Cortex of kidney (tissue), 1 donor: Measurements from ENCODE around the gene SLC6A17.

Experiments
- DNase-seq: peaks from one replicate; lab custom pipeline; 2025; lab: John Stamatoyannopoulos, UW

SLC6A17 gene

GRCh38 chr1:110150330-110151174 is at the start of gene SLC6A17:
SLC6A17 (plus strand) TSS chr1:110150494; CDS start chr1:110166930, 16,436 bp downstream.
- DNase-seq: no peak

GRCh38 chr1:110102081-110102480 is 48.2 kb upstream of the SLC6A17 start:
- DNase-seq: no peak

DNA sequence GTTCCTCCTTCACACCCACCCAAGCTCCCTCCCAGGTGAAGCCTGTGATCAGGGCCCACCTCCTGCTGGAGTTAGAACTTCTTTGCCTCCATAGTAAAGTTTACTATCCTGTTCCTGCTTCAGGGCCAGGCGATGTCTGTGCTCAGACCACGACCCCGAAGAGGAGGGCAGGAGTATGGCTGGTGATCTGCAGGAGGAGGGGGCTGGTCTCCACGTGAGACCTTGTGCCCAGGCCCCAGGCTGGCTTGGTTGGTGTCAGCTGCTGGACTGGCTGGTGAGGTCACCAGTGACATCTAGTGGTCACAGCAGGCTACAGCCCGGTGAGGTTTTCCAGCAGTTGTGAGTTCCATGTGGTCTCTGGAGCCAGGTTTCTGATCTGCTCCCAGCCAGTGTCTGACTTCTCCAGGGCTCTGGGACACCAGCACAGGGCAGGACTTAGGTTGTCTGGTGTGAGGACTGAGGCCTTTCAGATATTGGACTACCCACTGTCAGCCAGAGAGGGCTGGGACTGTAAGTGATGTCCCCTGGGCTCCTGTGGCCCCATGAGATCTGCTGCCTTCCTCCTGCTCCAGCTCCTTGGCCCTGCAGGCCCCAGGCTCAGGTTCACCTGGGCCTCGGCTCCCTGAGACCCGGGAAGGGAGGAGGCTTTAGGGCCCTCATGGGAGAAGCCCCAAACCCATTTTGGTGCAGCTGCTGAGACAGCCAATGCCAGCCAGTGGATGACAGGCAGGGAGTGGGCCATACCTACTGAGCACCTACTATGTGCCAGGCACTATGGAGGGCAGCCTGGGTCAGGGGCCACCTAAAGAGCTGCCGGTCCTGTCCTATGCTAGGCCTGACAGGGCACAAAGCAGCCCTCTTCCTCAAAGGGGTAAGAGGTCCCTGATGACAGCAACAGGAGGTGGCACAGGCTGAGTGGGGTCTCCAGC is 44.0 kb upstream of the SLC6A17 start:
- no peak for DNase-seq

DNA sequence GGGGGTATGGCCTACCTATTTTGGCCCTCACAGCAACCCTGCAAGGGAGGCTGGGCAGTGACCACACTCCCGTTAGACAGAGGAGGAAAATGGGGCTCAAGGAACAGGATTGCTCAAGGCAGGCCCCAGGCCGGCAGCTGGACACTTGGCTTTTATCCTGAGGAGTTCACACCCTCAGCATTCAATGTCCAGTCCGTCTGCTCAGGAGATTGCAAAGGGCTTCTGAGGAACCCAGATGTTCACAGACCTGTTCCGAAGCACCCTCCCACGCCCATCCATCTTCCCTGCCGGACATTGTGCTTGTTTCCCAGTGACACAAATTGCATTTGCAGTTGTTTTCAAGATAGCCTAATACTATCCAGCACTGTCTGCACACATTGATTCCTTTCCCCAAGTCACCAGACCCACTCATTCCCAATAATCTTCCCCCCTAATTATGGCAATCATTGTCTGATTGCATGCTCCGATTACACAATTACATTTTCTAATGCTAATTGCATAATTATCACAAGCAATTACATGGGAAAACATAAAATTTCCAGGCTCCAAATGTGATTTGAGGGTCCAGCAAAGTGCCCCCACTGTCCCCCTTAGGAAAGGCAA is 42.3 kb upstream of the SLC6A17 start:
- DNase-seq: no peak

- DNase-seq: no peak
These were observed 39.2 kb upstream of the SLC6A17 start for GRCh38 chr1:110111081-110111480.

DNA sequence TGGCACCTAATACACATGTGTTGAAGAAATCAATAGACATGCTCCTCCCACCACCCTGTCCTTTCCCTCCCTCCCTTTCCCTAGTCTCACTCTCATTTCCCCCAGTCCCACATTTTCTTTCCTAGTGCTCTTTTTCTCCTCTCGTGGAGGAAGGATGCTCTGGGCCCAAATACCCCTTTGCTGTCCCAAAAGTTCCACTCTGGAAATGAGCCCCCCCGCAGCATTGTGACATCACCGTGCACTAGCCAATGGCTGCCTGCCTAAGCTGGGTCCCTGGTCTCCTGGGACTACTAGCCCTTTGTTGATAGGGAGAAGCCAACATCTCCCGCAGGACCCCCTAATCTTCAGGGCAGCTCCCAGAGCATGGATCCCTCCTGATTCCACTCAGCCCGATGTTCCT is 38.2 kb upstream of the SLC6A17 start, which contains the start of gene UBL4B:
Gene UBL4B (plus strand): TSS at position 301 of the 400 bp plus-strand sequence. CDS start 92 bp downstream, at position 393.
- DNase-seq: no peak

DNA sequence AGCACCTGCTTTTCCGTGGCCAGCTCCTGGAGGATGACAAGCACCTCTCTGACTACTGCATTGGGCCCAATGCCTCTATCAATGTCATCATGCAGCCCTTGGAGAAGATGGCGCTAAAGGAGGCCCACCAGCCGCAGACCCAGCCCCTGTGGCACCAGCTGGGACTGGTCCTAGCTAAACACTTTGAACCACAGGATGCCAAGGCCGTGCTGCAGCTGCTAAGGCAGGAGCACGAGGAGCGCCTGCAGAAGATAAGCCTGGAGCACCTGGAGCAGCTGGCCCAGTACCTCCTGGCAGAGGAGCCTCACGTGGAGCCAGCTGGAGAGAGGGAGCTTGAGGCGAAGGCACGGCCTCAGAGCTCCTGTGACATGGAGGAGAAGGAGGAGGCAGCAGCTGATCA is 37.6 kb upstream of the SLC6A17 start:
- DNase-seq: no peak

DNA sequence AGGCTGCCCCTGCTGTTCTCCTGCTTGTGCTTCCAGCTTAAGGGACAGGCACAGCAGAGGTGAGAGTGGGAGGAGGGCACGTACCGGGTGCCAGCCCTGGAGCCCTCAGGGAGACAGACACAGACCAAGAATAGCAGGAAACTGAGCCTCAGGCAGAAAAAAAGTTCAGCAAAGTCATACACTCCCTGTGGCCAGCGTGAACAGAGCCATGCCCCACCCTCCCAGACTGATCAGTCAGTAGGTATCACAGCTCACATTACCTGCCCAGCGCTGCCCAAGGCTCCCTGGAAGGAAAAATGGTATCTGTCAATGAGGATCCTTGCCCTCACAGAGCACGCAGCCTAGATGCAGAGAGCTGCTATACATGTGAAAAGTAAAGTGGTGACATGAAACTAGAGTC is 36.7 kb upstream of the SLC6A17 start:
- DNase-seq: no peak

GRCh38 chr1:110114173-110114572 is 36.1 kb upstream of the SLC6A17 start:
- no peak for DNase-seq

- DNase-seq: no peak
These were observed 35.5 kb upstream of the SLC6A17 start for GRCh38 chr1:110114784-110115183.

DNA sequence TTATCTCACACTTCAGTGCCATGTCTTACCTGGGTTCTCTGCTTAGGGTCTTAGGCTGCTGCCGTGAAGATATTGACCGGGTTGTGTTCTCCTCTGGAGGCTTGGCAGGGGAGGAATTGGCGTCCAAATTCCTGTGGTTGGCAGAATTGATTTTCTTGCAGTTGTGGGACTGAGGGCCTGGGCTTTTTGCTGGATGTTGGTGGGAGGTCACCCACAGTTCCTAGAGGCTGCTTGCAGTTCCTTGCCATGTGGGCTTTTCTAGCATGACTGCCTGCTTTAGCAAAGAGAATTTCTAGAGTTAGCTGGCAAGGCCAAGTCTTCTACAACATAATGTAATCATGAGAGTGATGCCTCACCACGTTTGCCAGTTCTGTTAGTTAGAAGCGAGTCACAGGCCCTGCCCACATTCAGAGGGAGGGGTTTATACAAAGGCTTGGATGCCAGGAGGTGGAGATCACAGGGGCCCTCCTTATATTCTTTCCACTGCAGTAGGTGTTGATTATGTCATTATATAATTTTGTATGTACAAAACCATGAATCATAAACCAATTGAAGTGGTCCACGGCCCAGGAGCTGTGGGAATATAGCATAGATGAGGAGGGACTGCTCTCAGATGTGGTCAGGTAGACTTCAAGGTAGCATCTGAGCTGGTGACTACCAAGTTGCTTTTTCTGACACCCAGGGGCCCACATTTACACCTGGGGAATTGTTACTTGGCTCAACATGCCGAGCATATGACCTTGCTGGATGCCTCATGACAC is 31.5 kb upstream of the SLC6A17 start:
- DNase-seq: no peak

DNA sequence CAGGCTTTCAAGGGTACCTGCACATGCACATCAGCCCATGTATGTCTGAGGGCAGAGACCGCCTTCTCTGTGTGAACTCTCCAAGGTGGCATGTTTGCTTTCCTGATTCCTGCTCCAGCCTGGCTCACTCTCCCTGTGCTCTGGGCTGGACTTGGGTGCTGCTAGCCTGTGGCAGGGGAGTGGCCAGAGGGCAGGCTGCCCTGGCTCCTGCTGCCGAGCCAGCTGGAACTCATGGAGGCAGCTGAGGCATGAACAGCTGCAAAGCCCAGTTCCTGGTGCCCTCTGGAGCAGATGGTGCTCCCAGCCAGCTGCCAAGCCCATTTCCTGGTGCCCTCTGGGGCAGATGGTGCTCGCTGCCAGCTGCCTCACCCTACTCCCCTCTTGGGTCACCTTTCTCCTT is 30.5 kb upstream of the SLC6A17 start:
- DNase-seq: no peak

DNA sequence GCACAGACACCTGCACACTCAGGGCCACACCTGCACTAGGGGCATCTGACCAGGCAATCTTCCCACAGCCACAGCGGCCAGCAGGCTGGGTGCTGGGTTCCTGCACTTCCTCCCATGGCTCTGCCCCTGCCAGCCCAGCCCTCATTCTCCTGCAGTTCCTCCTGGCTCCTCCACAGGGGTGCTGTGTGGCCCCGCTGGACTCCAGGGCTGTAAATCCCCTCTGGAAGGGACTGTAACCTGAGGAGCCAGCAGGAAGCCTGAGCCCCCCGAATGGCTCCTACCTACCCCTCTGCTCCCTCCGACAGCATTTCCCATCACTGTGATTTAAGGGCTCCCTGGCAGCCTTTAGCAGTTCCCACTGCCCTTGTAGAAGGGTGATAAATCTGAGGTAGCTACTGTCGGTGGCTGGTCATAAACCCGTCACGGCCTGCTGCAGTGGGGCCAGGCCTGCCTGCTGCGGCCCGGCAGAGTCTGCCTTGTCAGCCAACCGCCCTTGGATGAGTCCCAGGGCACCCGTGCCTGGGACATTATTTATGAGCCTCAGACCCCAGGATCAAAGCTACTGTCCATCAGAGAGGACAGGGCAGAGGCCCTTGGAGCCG is 29.2 kb upstream of the SLC6A17 start:
- DNase-seq: no peak

DNA sequence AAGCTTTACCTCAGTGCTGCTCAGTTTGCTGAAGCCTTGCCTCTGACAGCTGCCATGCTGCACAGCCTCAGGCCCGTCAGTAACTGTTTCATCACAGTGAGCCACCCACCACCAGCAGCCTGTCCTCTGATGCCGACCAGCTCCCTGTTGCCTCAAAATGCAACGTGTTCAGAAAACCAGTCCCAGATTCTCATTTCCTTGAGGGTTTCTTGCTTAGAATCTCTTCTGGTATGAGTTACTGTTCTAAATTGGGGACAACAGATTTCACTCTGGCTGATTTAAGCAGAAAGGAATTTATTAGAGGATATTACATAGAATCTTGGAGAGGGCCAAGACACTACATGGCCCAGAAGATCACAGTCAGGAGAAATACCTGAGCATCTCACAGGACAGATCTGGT is 27.1 kb upstream of the SLC6A17 start:
- DNase-seq: no peak

- no peak for DNase-seq
These were observed 24.5 kb upstream of the SLC6A17 start for GRCh38 chr1:110125810-110126209.

DNA sequence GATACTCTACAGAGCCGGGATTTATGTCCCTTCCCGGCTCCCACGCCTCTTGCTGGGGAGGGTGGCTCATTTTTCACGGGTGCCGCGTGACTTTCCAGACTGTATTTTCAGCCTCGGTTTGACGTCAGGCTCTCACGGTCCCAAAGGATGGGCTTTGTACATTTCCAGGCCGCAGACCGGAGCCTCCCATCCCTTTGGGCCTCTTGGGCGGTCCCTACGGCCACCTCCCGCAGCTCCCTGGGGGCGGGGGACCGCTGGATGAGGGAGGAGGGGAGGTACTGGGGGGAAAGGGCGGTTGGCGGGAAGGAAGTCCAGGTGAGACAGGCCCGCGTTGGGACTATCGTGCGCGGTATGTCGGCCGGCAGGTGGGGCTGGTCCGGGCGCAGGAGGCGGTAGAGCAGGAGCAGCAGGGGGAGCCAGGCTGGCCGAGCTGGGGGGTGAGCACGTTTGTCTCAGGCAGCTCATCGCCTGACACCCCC is 20.1 kb upstream of the SLC6A17 start:
- no peak for DNase-seq

DNA sequence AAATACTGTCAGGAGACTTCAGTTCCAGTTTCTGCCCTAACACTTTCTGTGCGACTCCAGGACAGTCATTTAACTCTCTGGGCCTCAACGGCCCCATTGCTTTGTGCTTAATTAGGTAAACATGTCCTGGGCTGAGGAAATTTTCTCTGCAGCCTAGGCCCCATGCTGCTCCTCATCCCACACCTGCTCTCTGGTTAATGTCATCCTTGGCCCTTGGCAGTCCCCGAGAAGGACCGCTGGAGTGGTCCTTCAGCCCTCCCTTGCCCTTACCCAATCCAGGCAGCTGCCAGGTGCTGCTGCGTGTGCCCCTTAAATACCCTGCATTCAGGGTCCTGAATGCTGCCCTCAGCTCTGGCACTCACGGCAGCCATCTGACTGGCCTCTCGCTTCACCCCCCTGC is 19.3 kb upstream of the SLC6A17 start:
- DNase-seq: no peak

DNA sequence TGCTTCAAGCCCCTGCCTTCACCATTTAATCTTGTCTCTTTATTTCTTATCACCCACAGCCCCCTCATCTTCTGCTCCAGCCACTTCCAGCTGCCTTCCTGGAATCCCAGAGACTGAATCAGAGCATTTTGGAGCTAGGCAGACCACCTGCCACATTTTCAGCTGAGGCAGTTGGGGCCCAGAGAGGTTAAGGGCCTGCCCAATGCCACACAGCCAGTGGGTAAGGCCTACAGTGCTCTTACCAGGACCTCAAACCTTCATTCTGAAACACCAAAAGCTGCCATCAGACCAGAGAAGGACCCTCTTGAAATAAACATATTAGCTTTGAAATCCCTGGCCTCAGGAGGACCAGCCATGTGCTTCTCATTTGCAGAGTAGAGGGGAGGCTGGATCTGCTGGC is 17.6 kb upstream of the SLC6A17 start:
- no peak for DNase-seq

DNA sequence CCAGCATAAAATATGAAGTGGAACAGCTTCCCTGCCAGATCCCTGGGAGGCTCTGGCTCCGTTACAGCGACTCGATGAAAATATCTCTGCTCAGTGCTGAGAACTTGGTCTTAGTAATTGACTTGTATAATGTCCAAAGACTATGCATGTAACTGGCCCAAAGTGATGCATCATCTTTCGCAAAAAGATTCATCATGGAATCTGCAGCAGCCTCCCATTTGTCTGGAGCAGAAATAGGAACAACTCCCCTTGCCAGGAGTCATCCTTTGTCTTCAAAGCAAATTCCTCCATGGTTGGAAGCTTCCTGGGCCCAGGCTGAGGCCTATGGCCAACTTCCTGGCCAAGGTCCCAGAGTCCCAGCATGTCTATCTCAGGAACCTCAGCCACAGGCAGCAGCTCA is 16.9 kb upstream of the SLC6A17 start:
- DNase-seq: no peak

DNA sequence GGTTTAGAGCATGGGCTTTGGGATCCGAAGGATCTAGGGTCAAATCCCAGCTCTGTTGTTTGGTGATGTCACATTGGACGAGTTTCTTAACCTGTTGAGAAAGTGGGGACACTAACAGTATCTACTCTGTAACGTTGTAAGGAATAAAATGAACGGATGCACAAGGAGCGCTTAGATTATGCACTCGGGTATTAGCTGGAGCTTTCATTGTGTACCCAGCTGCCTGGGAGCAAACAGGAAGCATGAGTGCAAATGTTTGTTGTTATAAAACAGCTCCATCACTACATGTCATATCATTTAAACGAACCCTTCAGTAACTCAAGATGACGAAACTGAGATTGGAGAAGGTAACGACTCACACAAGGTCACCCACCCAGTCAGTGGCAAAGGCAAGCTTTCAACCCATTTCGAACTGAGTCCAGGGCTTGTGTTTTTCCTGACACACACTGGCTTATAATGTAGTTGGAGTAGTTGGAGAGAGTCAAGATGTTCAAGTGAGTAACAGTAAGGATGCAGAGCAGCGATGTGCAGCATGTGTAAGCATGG is 16.2 kb upstream of the SLC6A17 start:
- DNase-seq: no peak

DNA sequence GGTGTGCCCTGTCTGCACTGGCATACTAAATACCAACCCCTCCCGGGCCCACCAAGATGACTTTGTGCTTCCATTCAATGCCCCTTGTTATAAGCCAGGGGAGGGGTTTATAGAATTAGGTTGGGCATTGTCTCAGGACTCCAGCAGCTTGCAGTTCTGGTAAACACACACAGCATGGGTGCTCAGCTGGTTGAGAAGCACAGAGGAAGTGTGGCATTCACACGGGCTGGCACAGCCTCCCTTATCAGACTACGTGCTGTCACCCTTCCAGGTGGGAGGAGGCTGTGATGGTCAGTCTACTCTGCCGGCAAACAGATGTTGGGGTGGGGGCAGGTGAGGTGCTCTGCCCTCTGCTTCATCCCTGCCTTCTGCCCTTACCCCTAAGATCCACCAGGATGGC is 15.0 kb upstream of the SLC6A17 start:
- DNase-seq: no peak
